ENCODE data around the gene CENPE.
"Not testable (repeated sequence)": the region's sequence is repeated elsewhere in the genome, so short reads cannot be mapped to it uniquely, and the experiment has no call there.

CENPE gene, protein sequence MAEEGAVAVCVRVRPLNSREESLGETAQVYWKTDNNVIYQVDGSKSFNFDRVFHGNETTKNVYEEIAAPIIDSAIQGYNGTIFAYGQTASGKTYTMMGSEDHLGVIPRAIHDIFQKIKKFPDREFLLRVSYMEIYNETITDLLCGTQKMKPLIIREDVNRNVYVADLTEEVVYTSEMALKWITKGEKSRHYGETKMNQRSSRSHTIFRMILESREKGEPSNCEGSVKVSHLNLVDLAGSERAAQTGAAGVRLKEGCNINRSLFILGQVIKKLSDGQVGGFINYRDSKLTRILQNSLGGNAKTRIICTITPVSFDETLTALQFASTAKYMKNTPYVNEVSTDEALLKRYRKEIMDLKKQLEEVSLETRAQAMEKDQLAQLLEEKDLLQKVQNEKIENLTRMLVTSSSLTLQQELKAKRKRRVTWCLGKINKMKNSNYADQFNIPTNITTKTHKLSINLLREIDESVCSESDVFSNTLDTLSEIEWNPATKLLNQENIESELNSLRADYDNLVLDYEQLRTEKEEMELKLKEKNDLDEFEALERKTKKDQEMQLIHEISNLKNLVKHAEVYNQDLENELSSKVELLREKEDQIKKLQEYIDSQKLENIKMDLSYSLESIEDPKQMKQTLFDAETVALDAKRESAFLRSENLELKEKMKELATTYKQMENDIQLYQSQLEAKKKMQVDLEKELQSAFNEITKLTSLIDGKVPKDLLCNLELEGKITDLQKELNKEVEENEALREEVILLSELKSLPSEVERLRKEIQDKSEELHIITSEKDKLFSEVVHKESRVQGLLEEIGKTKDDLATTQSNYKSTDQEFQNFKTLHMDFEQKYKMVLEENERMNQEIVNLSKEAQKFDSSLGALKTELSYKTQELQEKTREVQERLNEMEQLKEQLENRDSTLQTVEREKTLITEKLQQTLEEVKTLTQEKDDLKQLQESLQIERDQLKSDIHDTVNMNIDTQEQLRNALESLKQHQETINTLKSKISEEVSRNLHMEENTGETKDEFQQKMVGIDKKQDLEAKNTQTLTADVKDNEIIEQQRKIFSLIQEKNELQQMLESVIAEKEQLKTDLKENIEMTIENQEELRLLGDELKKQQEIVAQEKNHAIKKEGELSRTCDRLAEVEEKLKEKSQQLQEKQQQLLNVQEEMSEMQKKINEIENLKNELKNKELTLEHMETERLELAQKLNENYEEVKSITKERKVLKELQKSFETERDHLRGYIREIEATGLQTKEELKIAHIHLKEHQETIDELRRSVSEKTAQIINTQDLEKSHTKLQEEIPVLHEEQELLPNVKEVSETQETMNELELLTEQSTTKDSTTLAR (N-terminal part only)

GRCh38 chr4:103198111-103198765 is at the start of gene CENPE:
TSS of gene CENPE (minus strand) at chr4:103198343. CDS start at chr4:103198319, 24 bp downstream.
- H3K27me3 Mint-ChIP-seq = peaks cover 4% of the 10 kb centered on the region
- peak within 1 kb of the TSS; percentile 91 for H3K4me3 Mint-ChIP-seq
- H3K4me1 Mint-ChIP-seq (ENCODE audit: low read depth) = peaks cover 9% of the 10 kb centered on the region
- peak within 1 kb of the TSS; percentile 88 for H3K27ac Mint-ChIP-seq
- no peaks in the 10 kb centered on the region for H3K9me3 Mint-ChIP-seq (ENCODE audit: low read depth)
- no peaks in the 10 kb centered on the region for H3K36me3 Mint-ChIP-seq

- H3K36me3 Mint-ChIP-seq = no peaks in the 10 kb centered on the region
- H3K9me3 Mint-ChIP-seq (ENCODE audit: low read depth) = peaks cover 10% of the 10 kb centered on the region
- H3K4me1 Mint-ChIP-seq (ENCODE audit: low read depth) = no peaks in the 10 kb centered on the region
- H3K4me3 Mint-ChIP-seq = no peak overlapping the region
- no peak overlapping the region for H3K27ac Mint-ChIP-seq
- peaks cover 13% of the 10 kb centered on the region for H3K27me3 Mint-ChIP-seq
These were observed 46.1 kb upstream of the CENPE start for GRCh38 chr4:103244251-103244650.

- H3K27ac Mint-ChIP-seq; H3K4me1 Mint-ChIP-seq (ENCODE audit: low read depth); H3K27me3 Mint-ChIP-seq: not testable (repeated sequence)
These were observed 32.8 kb upstream of the CENPE start for GRCh38 chr4:103230938-103231337.

GRCh38 chr4:103223556-103223955 is 25.4 kb upstream of the CENPE start:
- H3K4me3 Mint-ChIP-seq; H3K9me3 Mint-ChIP-seq (ENCODE audit: low read depth); H3K27ac Mint-ChIP-seq; H3K27me3 Mint-ChIP-seq; H3K36me3 Mint-ChIP-seq; H3K4me1 Mint-ChIP-seq (ENCODE audit: low read depth): not testable (repeated sequence)

More at GRCh38 chr4:103230938-103231337, 32.8 kb upstream of the CENPE start:
- not testable (repeated sequence) for H3K9me3 Mint-ChIP-seq (ENCODE audit: low read depth); H3K36me3 Mint-ChIP-seq; H3K4me3 Mint-ChIP-seq

- no peaks in the 10 kb centered on the region for H3K27me3 Mint-ChIP-seq
- no peak overlapping the region for H3K27ac Mint-ChIP-seq
- H3K4me1 Mint-ChIP-seq (ENCODE audit: low read depth) = no peaks in the 10 kb centered on the region
- H3K4me3 Mint-ChIP-seq = no peak overlapping the region
- H3K9me3 Mint-ChIP-seq (ENCODE audit: low read depth) = no peaks in the 10 kb centered on the region
- H3K36me3 Mint-ChIP-seq = no peaks in the 10 kb centered on the region
These were observed 9.5 kb upstream of the CENPE start for GRCh38 chr4:103207673-103208072.

GRCh38 chr4:103204111-103204510 is 6.0 kb upstream of the CENPE start:
- Mint-ChIP-seq H3K27ac (no peak overlapping the region), H3K27me3 (peaks cover 4% of the 10 kb centered on the region), H3K4me1 (ENCODE audit: low read depth) (no peaks in the 10 kb centered on the region), H3K9me3 (ENCODE audit: low read depth) (no peaks in the 10 kb centered on the region), H3K36me3 (no peaks in the 10 kb centered on the region), H3K4me3 (no peak overlapping the region)

DNA sequence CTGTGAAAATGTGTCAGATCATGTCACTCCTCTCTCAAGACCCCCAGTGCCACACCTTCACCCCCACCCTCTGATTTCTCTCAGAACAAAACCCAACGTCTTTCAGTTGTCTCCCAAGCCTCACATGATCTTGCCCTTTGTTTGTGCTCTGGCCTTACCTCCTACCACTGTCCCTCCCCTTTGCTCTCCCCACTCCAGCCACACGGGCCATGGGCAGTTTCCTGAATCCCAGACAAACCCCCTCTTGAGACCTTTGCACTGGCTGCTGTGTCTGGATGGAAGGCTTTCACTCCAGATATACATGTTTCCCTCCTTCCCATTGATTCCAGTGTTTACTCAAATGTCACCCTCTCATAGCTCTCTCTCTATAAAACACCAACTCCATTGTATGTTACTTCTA is 3.6 kb upstream of the CENPE start:
- H3K4me1 Mint-ChIP-seq (ENCODE audit: low read depth) = peaks cover 9% of the 10 kb centered on the region

GRCh38 chr4:103201253-103201652 is 3.1 kb upstream of the CENPE start:
- Mint-ChIP-seq H3K9me3 (ENCODE audit: low read depth) (no peaks in the 10 kb centered on the region), H3K4me1 (ENCODE audit: low read depth) (peaks cover 9% of the 10 kb centered on the region), H3K27ac (no peak overlapping the region), H3K27me3 (peaks cover 4% of the 10 kb centered on the region), H3K36me3 (no peaks in the 10 kb centered on the region), H3K4me3 (no peak overlapping the region)

More for the DNA sequence above, 3.6 kb upstream of the CENPE start:
- Mint-ChIP-seq H3K4me3 (no peak overlapping the region), H3K27me3 (peaks cover 4% of the 10 kb centered on the region), H3K27ac (no peak overlapping the region), H3K9me3 (ENCODE audit: low read depth) (no peaks in the 10 kb centered on the region), H3K36me3 (no peaks in the 10 kb centered on the region)

GRCh38 chr4:103199009-103199408 is 866 bp upstream of the CENPE start:
- Mint-ChIP-seq H3K4me1 (ENCODE audit: low read depth) (peaks cover 9% of the 10 kb centered on the region), H3K36me3 (no peaks in the 10 kb centered on the region), H3K27ac (peak overlapping the region; percentile 88), H3K4me3 (peak overlapping the region; percentile 91), H3K9me3 (ENCODE audit: low read depth) (no peaks in the 10 kb centered on the region), H3K27me3 (peaks cover 4% of the 10 kb centered on the region)

DNA sequence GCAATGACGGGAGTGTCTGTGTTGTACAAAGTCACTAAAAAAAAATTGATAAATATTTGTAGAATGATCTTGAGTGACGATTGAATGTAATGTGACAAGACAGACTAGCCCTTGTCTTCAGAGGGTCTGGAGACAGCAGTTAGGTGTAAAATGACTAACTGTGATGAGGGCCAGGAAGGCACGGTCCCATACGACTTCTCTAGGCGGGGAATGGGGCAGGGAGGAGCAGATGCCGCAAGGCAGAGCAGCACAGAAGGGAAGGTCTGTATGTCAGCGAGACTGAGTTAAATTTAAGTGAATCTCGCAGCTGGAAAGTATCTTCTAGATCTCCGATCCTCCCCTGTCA is 405 bp downstream of the CENPE start:
- no peaks in the 10 kb centered on the region for H3K9me3 Mint-ChIP-seq (ENCODE audit: low read depth)

GRCh38 chr4:103193457-103193856 is 4.7 kb downstream of the CENPE start:
- Mint-ChIP-seq H3K9me3 (ENCODE audit: low read depth) (no peaks in the 10 kb centered on the region), H3K4me3 (no peak overlapping the region), H3K4me1 (ENCODE audit: low read depth) (peaks cover 9% of the 10 kb centered on the region), H3K36me3 (no peaks in the 10 kb centered on the region), H3K27me3 (no peaks in the 10 kb centered on the region), H3K27ac (no peak overlapping the region)

More for the DNA sequence above, 405 bp downstream of the CENPE start:
- Mint-ChIP-seq H3K36me3 (no peaks in the 10 kb centered on the region), H3K4me1 (ENCODE audit: low read depth) (peaks cover 9% of the 10 kb centered on the region), H3K4me3 (peak overlapping the region; percentile 91), H3K27ac (no peak overlapping the region), H3K27me3 (peaks cover 4% of the 10 kb centered on the region)

DNA sequence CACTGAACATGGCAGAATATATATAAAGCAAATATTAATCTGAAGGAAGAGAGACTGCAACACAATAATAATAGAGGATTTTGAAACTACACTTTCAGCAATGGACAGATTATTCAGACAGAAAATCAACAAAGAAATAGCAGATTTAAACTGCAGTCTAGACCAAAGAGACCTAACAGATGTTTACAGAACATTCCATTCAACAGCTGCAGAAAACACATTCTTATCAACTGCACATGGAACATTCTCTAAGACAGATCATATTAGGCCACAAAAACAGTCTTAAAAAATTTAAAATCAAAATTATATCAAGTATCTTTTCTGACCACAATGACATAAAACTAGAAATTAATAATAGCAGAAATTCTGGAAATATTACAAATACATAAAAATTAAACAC is 27.1 kb downstream of the CENPE start:
- no peak overlapping the region for H3K4me3 Mint-ChIP-seq
- peaks cover 12% of the 10 kb centered on the region for H3K9me3 Mint-ChIP-seq (ENCODE audit: low read depth)
- no peak overlapping the region for H3K27ac Mint-ChIP-seq
- H3K27me3 Mint-ChIP-seq = no peaks in the 10 kb centered on the region
- H3K36me3 Mint-ChIP-seq = peaks cover 13% of the 10 kb centered on the region
- no peaks in the 10 kb centered on the region for H3K4me1 Mint-ChIP-seq (ENCODE audit: low read depth)

GRCh38 chr4:103169750-103170149 is 28.4 kb downstream of the CENPE start:
- H3K36me3 Mint-ChIP-seq = peaks cover 13% of the 10 kb centered on the region
- H3K9me3 Mint-ChIP-seq (ENCODE audit: low read depth) = peaks cover 12% of the 10 kb centered on the region
- H3K27ac Mint-ChIP-seq; H3K4me3 Mint-ChIP-seq; H3K4me1 Mint-ChIP-seq (ENCODE audit: low read depth); H3K27me3 Mint-ChIP-seq: not testable (repeated sequence)

DNA sequence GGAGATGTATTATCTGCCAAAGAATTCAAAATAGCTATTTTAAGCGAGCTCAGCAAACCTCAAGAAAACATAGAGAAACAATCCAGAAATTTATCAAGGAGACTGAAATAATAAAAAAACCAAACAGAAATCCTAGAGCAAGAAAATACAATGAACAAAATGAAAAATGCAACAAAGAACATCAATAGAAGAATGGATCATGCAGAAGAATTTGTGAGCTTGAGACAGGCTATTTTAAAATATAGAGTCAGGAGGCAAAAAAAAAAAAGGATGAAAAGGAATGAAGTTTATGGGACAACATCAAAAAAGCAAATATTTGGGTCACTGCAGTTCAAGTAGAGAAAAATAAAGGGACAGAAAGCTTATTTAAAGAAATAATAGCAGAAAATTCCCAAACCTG is 29.1 kb downstream of the CENPE start:
- no peak overlapping the region for H3K27ac Mint-ChIP-seq
- no peaks in the 10 kb centered on the region for H3K27me3 Mint-ChIP-seq

More for the DNA sequence above, 29.1 kb downstream of the CENPE start:
- Mint-ChIP-seq H3K4me3 (no peak overlapping the region), H3K36me3 (peaks cover 13% of the 10 kb centered on the region), H3K9me3 (ENCODE audit: low read depth) (peaks cover 12% of the 10 kb centered on the region), H3K4me1 (ENCODE audit: low read depth) (no peaks in the 10 kb centered on the region)

Data from activated naive CD8-positive, alpha-beta T cell (primary cell).